Liver (tissue), 9 donors: ENCODE measurements around the gene HTR3C. TPM values are rescaled to one million over a fixed set of nuclear protein-coding genes. Genes with fewer than 3 reads are reported as not detected.

Experiments used
- DNase-seq: peaks from one replicate; pipeline ENCODE4 v3.0.0-alpha.2; 2017; ENCODE audit warnings: low spot score
- H3K27ac ChIP-seq, 2 donors: one replicate each; pipeline ENCODE4 v1.7.0; 2013; ENCODE audit warnings: inconsistent platforms in 2 of 2, low read length in 2 of 2, control low read depth in 1 of 2, low read depth in 1 of 2, mild to moderate bottlenecking in 1 of 2
- H3K27me3 ChIP-seq, 4 donors: one replicate each; pipeline versions ENCODE4 v1.6.1 to v1.7.0; 2013; ENCODE audit warnings: low read length in 3 of 4, inconsistent platforms in 1 of 4, mild to moderate bottlenecking in 1 of 4, moderate library complexity in 1 of 4; ENCODE audit not compliant: control insufficient read depth in 4 of 4, insufficient read depth in 4 of 4
- H3K36me3 ChIP-seq, 4 donors: one replicate each; pipeline versions ENCODE4 v1.6.1 to v1.7.0; 2013; ENCODE audit warnings: low read length in 3 of 4, mild to moderate bottlenecking in 3 of 4, low read depth in 1 of 4, moderate library complexity in 1 of 4; ENCODE audit not compliant: control insufficient read depth in 4 of 4, insufficient read depth in 3 of 4
- H3K4me1 ChIP-seq, 4 donors: one replicate each; pipeline versions ENCODE4 v1.6.1 to v1.7.0; 2013; ENCODE audit warnings: low read length in 3 of 4, mild to moderate bottlenecking in 3 of 4, moderate library complexity in 1 of 4; ENCODE audit not compliant: control insufficient read depth in 4 of 4, insufficient read depth in 4 of 4
- H3K4me3 ChIP-seq, 3 donors: one replicate each; pipeline versions ENCODE4 v1.6.1 to v1.7.0; 2013; ENCODE audit warnings: low read length in 3 of 3, control low read depth in 1 of 3, low read depth in 1 of 3, mild to moderate bottlenecking in 1 of 3
- H3K9ac ChIP-seq, 2 donors: one replicate each; pipeline ENCODE4 v1.7.0; 2013; ENCODE audit warnings: low read length in 2 of 2, mild to moderate bottlenecking in 2 of 2, moderate library complexity in 2 of 2, control low read depth in 1 of 2, low read depth in 1 of 2
- H3K9me3 ChIP-seq, 4 donors: one replicate each; pipeline versions ENCODE4 v1.6.1 to v1.7.0; 2013; ENCODE audit warnings: low read length in 3 of 4; ENCODE audit not compliant: control insufficient read depth in 4 of 4
- ATF3 ChIP-seq: IDR thresholded peaks from 2 replicates; pipeline ENCODE4 v1.6.1; 2016; ENCODE audit warnings: antibody characterized with exemption
- CTCF ChIP-seq: fragments of 150-350 bp; IDR thresholded peaks from 2 replicates; pipeline ENCODE4 v1.5.1; 2017; ENCODE audit warnings: improper control_type of control experiment, low read depth, low read length; ENCODE audit not compliant: missing input control
- EGR1 ChIP-seq, 2 donors: IDR thresholded peaks; 2 replicates each; pipeline ENCODE4 v1.6.1; 2016 to 2018; ENCODE audit warnings: antibody characterized with exemption in 2 of 2, low read depth in 2 of 2
- FOXA1 ChIP-seq: IDR thresholded peaks from 2 replicates; pipeline ENCODE4 v1.6.1; 2016; ENCODE audit warnings: antibody characterized with exemption
- FOXA2 ChIP-seq: IDR thresholded peaks from 2 replicates; pipeline ENCODE4 v1.6.1; 2016; ENCODE audit warnings: antibody characterized with exemption
- GABPA ChIP-seq, 2 donors: IDR thresholded peaks in 1 of 2; conservative IDR thresholded peaks in 1 of 2; 2 replicates each; pipeline ENCODE4 v1.6.1; 2016; ENCODE audit warnings: antibody characterized with exemption in 2 of 2, mild to moderate bottlenecking in 1 of 2, moderate library complexity in 1 of 2
- HNF4A ChIP-seq, 2 donors: conservative IDR thresholded peaks; 2 replicates each; pipeline ENCODE4 v1.6.1; 2016; ENCODE audit warnings: antibody characterized with exemption in 2 of 2, mild to moderate bottlenecking in 2 of 2
- HNF4G ChIP-seq: IDR thresholded peaks from 2 replicates; pipeline ENCODE4 v1.6.1; 2016; ENCODE audit warnings: antibody characterized with exemption
- JUND ChIP-seq, 2 donors: IDR thresholded peaks; 2 replicates each; pipeline ENCODE4 v1.6.1; 2016; ENCODE audit warnings: antibody characterized with exemption in 2 of 2
- NR2F2 ChIP-seq: IDR thresholded peaks from 2 replicates; pipeline ENCODE4 v1.6.1; 2016; ENCODE audit warnings: antibody characterized with exemption
- RAD21 ChIP-seq, 2 donors: IDR thresholded peaks; 2 replicates each; pipeline ENCODE4 v1.6.1; 2016; ENCODE audit warnings: antibody characterized with exemption in 2 of 2, mild to moderate bottlenecking in 2 of 2
- RXRA ChIP-seq, 2 donors: IDR thresholded peaks; 2 replicates each; pipeline ENCODE4 v1.6.1; 2017 to 2018; ENCODE audit warnings: antibody characterized with exemption in 2 of 2, mild to moderate bottlenecking in 1 of 2
- SP1 ChIP-seq: IDR thresholded peaks from 2 replicates; pipeline ENCODE4 v1.6.1; 2018; ENCODE audit warnings: antibody characterized with exemption, mild to moderate bottlenecking
- TAF1 ChIP-seq: conservative IDR thresholded peaks from 2 replicates; pipeline ENCODE4 v1.6.1; 2016; ENCODE audit warnings: antibody characterized with exemption, mild to moderate bottlenecking
- YY1 ChIP-seq: IDR thresholded peaks from 2 replicates; pipeline ENCODE4 v1.6.1; 2016; ENCODE audit warnings: antibody characterized with exemption, mild to moderate bottlenecking
- ZBTB33 ChIP-seq: IDR thresholded peaks from 2 replicates; pipeline ENCODE4 v1.6.1; 2016; ENCODE audit warnings: antibody characterized with exemption
- WGBS: extraction: QIAGEN DNeasy Blood & Tissue Kit; methylation state at CpG from one replicate; pipeline ENCODE4 v1.1.7; 2013; 5-methylcytosine and 5-hydroxymethylcytosine counted together
- polyA plus RNA-seq, 2 donors: library from polyadenylated mRNA; stranded (reverse) in 1 of 2; unstranded in 1 of 2; fragments of 200-250 nt in 1 of 2; fragments of >200 nt in 1 of 2; fragmentation: Nextera tagmentation in 1 of 2; extraction: Ambion mirVana in 1 of 2; gene quantifications; one replicate each; pipeline versions ENCODE4 v1.2.1 to v1.2.3, GENCODE V29; 2013 to 2015
- total RNA-seq, 2 donors: library from RNA; depleted of rRNA; stranded (reverse); fragments of >200 nt; gene quantifications; one replicate each; pipeline ENCODE4 v1.2.3, GENCODE V29; 2014
- TF ChIP-seq, protein P1 (sequence below): IDR thresholded peaks from 2 replicates; pipeline ENCODE4 v1.6.1; 2016; ENCODE audit warnings: antibody characterized with exemption, mild to moderate bottlenecking
- TF ChIP-seq, protein P2 (sequence below): IDR thresholded peaks from 2 replicates; pipeline ENCODE4 v1.6.1; 2016; ENCODE audit warnings: antibody characterized with exemption
- donor health status: healthy.
- donor health status: healthy.
- donor health status: healthy.
- donor health status: healthy.
- donor health status: healthy.

The HTR3C gene
- total and polyA plus RNA-seq, 4 donors, result not detected

DNA sequence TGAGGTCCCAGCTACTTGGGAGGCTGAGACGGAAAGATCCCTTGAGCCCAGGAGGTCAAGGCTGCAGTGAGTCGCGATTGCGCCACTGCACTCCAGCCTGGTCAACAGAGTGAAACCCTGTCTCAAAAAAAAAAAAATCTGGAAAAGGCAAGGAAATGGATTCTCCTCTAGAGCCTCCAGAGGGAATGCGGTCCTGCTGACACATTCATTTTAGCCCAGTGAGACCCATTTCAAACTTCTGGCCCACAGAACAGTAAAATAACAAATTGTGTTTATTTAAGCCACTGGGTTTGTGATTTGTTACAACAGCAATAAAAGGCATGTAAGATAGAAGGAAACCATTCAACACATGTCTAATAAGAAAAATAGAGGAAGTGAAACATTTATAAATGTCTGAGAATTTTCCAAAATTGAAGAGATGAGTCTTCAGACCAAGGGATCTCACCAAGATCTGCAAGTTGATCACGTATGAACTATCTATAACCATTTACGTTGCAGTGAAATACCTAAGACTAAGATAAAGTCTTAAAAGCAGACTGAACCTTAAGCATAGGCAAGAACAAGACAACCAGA, 44.0 kb downstream of the HTR3C start, which contains the start of gene HTR3E:
TSS of gene HTR3E (plus strand) at position 254 of the 573 bp plus-strand sequence. CDS start 466 bp downstream, outside the sequence.
- no peak within 1 kb of the TSS for H3K9ac ChIP-seq
- no peak within 1 kb of the TSS for H3K27ac ChIP-seq
- H3K27me3 ChIP-seq, result no peaks in the 10 kb centered on the region
- no peak for TF ChIP-seq EGR1 (IDR thresholded peaks at IDR 0.05; ENCODE audit: low read depth in 2 of 2)
- TF ChIP-seq TAF1, result no peak
- TF ChIP-seq JUND (IDR thresholded peaks at IDR 0.05), result no peak
- no peak for TF ChIP-seq CTCF
- TF ChIP-seq ZBTB33, result no peak
- TF ChIP-seq, protein P1, sequence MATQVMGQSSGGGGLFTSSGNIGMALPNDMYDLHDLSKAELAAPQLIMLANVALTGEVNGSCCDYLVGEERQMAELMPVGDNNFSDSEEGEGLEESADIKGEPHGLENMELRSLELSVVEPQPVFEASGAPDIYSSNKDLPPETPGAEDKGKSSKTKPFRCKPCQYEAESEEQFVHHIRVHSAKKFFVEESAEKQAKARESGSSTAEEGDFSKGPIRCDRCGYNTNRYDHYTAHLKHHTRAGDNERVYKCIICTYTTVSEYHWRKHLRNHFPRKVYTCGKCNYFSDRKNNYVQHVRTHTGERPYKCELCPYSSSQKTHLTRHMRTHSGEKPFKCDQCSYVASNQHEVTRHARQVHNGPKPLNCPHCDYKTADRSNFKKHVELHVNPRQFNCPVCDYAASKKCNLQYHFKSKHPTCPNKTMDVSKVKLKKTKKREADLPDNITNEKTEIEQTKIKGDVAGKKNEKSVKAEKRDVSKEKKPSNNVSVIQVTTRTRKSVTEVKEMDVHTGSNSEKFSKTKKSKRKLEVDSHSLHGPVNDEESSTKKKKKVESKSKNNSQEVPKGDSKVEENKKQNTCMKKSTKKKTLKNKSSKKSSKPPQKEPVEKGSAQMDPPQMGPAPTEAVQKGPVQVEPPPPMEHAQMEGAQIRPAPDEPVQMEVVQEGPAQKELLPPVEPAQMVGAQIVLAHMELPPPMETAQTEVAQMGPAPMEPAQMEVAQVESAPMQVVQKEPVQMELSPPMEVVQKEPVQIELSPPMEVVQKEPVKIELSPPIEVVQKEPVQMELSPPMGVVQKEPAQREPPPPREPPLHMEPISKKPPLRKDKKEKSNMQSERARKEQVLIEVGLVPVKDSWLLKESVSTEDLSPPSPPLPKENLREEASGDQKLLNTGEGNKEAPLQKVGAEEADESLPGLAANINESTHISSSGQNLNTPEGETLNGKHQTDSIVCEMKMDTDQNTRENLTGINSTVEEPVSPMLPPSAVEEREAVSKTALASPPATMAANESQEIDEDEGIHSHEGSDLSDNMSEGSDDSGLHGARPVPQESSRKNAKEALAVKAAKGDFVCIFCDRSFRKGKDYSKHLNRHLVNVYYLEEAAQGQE, result no peak
- no peak for TF ChIP-seq RAD21 (IDR thresholded peaks at IDR 0.05)
- TF ChIP-seq FOXA1, result no peak
- TF ChIP-seq, protein P2, sequence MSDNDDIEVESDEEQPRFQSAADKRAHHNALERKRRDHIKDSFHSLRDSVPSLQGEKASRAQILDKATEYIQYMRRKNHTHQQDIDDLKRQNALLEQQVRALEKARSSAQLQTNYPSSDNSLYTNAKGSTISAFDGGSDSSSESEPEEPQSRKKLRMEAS, result no peak
- TF ChIP-seq RXRA (IDR thresholded peaks at IDR 0.05), result no peak
- TF ChIP-seq NR2F2, result no peak
- TF ChIP-seq HNF4G, result no peak
- TF ChIP-seq ATF3, result no peak
- no peak for TF ChIP-seq HNF4A (conservative IDR thresholded peaks at IDR 0.05)
- no peak for TF ChIP-seq SP1
- TF ChIP-seq YY1, result no peak
- no peak for TF ChIP-seq GABPA (IDR thresholded peaks at IDR 0.05 in 1 of 2, conservative IDR thresholded peaks at IDR 0.05 in 1 of 2)
- TF ChIP-seq FOXA2, result no peak
- H3K4me3 ChIP-seq, result no peak within 1 kb of the TSS
- no peaks in the 10 kb centered on the region for H3K4me1 ChIP-seq
- peaks cover 0 to 8% (median 4%) of the 10 kb centered on the region in 4 donors for H3K9me3 ChIP-seq
- 89% methylated on average over 7 of the region's 7 CpGs for WGBS
- no peaks in the 10 kb centered on the region for H3K36me3 ChIP-seq
- DNase-seq, result no peak
